Adrenal gland (tissue), 5 donors: Measurements from ENCODE around the gene ELAVL2.

Experiments
- CTCF ChIP-seq, 6 experiments: fragments of 450-650 bp in 4 of 6; fragments of 200-600 bp in 2 of 6; sonication (generic) in 1 of 6; IDR thresholded peaks; 1 replicate in 5 of 6; 2 replicates in 1 of 6; pipeline versions ENCODE4 v1.5.1 to v1.8.0; 2016 to 2021; ENCODE audit warnings: antibody characterized with exemption in 6 of 6, mild to moderate bottlenecking in 2 of 6, moderate library complexity in 1 of 6
- POLR2A ChIP-seq, 2 donors: fragments of 450-650 bp; IDR thresholded peaks; one replicate each; pipeline ENCODE4 v1.6.1; 2017; ENCODE audit warnings: antibody characterized with exemption in 2 of 2, mild to moderate bottlenecking in 2 of 2, moderate library complexity in 1 of 2
- donor health status: DM: no; HTN: no; CAD: no.

GRCh38 chr9:23663946-23664345 lies 162.1 kb downstream of the ELAVL2 start:
- no peak for TF ChIP-seq POLR2A (IDR thresholded peaks at IDR 0.05)
- TF ChIP-seq CTCF (IDR thresholded peaks at IDR 0.05) = no peak
